IPS-15b (cell line): ENCODE results near the gene GGT6.
"Not testable (repeated sequence)": the region's sequence is repeated elsewhere in the genome, so short reads cannot be mapped to it uniquely, and the experiment has no call there.

ENCODE experiments used
- H3K27me3 ChIP-seq: one replicate; pipeline ENCODE4 v1.6.1; 2013; ENCODE audit warnings: low read length; ENCODE audit not compliant: control insufficient read depth, insufficient read depth
- H3K36me3 ChIP-seq: one replicate; pipeline ENCODE4 v1.6.1; 2013; ENCODE audit warnings: low read length; ENCODE audit not compliant: control insufficient read depth, insufficient read depth
- H3K4me1 ChIP-seq: one replicate; pipeline ENCODE4 v1.6.1; 2013; ENCODE audit warnings: mild to moderate bottlenecking, low read length; ENCODE audit not compliant: control insufficient read depth, insufficient read depth
- H3K4me3 ChIP-seq: one replicate; pipeline ENCODE4 v1.5.1; 2013; ENCODE audit warnings: low read depth, low read length
- H3K9ac ChIP-seq: one replicate; pipeline ENCODE4 v1.6.1; 2013; ENCODE audit warnings: low read depth, mild to moderate bottlenecking, low read length
- H3K9me3 ChIP-seq: one replicate; pipeline ENCODE4 v1.6.1; 2013; ENCODE audit warnings: mild to moderate bottlenecking, low read length; ENCODE audit not compliant: control insufficient read depth, insufficient read depth

Gene GGT6

DNA sequence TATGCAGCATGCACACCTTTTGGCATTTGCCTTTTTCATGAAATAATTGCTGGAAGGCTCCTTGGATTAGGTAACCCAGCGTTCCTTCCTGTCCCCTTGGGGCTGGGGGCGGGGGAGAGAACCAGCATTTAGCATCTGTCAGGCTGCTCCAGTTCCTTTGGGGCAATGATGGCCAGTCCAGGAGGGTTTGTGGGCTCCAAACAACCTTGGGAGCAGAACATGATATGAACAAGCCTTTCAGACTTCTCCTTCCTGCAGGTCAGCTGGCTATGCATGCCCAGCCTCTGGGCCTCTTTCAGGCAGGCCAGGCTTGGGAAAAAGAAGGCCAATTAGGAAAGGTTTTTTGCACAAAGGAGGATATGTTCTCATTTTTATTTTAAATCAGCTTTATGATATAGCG, 22.8 kb upstream of the GGT6 start:
- H3K4me3 ChIP-seq: no peak overlapping the region
- no peak overlapping the region for H3K9ac ChIP-seq
- H3K27me3 ChIP-seq: peaks cover 27% of the 10 kb centered on the region
- H3K36me3 ChIP-seq: no peaks in the 10 kb centered on the region
- H3K9me3 ChIP-seq: no peaks in the 10 kb centered on the region
- peaks cover 4% of the 10 kb centered on the region for H3K4me1 ChIP-seq

DNA sequence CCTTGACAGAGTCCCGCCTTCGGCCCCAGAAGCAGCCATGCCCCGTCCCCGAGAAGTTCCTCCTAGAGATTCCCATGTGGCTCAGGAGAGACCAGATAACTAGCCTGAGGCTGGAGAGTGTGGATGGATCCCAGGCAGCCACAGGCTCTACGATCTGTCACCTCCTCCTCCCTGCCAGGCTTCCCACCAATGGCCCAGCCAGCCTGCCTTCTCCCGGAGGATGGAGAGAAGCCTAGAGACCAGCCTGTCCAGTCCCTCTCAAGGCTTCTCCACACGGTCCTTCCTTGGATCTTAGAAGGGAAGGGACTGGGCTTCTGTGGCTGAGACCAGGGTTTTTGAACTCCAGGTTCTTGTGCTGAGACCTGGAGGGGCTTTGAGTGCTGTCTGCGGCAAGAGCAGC, 22.3 kb upstream of the GGT6 start:
- H3K27me3 ChIP-seq: peaks cover 27% of the 10 kb centered on the region

DNA sequence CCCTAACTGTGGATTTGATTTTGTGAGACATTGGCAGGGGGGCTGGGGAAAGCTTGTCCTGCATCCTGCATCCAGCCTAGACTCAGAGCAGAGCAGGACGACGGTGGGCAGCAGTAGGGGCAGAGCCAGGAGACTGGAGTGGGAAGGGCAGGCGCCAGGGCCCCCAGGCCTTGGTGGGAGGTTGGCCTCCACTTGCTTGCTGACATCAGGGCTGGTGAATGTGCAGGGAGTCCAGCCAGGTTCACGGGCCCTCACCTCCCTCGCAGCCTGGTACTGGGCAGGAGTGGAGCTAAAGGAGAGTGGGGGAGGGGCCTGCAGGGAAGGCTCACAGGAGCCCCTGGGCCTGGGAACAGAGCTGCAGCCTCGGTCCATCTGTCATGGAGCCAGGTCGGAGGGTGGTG, 21.7 kb upstream of the GGT6 start:
- Histone ChIP-seq H3K4me3 (no peak overlapping the region), H3K36me3 (no peaks in the 10 kb centered on the region), H3K4me1 (peaks cover 7% of the 10 kb centered on the region), H3K9ac (no peak overlapping the region), H3K27me3 (peaks cover 27% of the 10 kb centered on the region), H3K9me3 (no peaks in the 10 kb centered on the region)

More for the DNA sequence above, 22.3 kb upstream of the GGT6 start:
- H3K9me3 ChIP-seq: no peaks in the 10 kb centered on the region
- H3K4me3 ChIP-seq: no peak overlapping the region
- no peaks in the 10 kb centered on the region for H3K36me3 ChIP-seq
- no peak overlapping the region for H3K9ac ChIP-seq
- H3K4me1 ChIP-seq: peaks cover 4% of the 10 kb centered on the region

DNA sequence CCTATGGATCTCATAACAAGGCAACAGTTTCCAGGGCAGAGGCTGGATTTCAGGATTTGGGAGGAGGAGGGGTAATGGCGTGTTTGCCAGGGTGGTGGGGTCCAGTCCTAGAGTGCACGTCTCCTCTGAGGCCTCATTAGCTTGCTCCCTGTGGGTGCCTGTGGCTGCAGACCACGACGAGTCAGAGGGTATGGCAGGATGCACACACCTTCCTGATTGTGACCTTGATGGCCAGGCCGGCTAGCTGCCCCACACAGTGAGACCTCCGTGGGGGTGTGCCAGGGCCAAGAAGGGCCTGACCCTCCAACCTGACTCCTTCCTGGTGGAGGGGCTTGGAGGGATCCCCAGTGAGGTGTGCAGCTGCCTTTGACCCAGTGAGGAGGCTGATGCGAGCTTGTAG, 19.9 kb upstream of the GGT6 start:
- peaks cover 19% of the 10 kb centered on the region for H3K27me3 ChIP-seq
- no peaks in the 10 kb centered on the region for H3K9me3 ChIP-seq
- no peaks in the 10 kb centered on the region for H3K36me3 ChIP-seq
- peaks cover 16% of the 10 kb centered on the region for H3K4me1 ChIP-seq
- H3K9ac ChIP-seq: no peak overlapping the region
- no peak overlapping the region for H3K4me3 ChIP-seq

DNA sequence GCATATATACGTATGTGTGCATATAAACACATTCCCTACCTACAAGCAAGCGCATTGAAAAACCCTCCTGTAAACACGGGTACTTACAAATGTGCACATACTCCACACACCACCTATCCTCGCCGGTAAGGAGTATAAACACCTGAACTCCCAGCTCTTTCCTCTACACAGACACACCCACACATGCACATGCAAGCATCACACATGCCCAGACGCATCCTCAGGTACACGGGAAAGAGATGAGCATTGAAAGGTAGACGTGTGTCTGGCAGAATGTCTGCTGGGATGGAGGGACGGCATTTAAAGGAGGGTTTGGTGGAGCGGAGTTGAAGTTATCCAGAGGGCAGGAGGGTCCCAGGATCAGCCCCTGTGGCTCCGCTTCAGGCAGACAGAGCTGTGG, 19.3 kb upstream of the GGT6 start:
- peaks cover 17% of the 10 kb centered on the region for H3K27me3 ChIP-seq

DNA sequence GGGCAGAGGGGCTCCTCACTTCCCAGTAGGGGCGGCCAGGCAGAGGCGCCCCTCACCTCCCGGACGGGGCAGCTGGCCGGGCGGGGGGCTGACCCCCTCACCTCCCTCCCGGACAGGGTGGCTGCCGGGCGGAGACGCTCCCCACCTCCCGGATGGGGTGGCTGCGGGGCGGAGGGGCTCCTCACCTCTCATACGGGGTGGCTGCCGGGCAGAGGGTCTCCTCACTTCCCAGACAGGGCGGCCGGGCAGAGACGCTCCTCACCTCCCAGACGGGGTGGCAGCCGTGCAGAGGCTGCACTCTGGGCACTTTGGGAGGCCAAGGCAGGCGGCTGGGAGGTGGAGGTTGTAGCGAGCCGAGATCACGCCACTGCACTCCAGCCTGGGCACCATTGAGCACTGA, 18.0 kb upstream of the GGT6 start:
- H3K4me1 ChIP-seq: peaks cover 16% of the 10 kb centered on the region
- not testable (repeated sequence) for H3K9ac ChIP-seq

More for the DNA sequence above, 19.3 kb upstream of the GGT6 start:
- no peak overlapping the region for H3K4me3 ChIP-seq
- no peaks in the 10 kb centered on the region for H3K9me3 ChIP-seq
- peaks cover 16% of the 10 kb centered on the region for H3K4me1 ChIP-seq
- H3K9ac ChIP-seq: no peak overlapping the region
- H3K36me3 ChIP-seq: no peaks in the 10 kb centered on the region

DNA sequence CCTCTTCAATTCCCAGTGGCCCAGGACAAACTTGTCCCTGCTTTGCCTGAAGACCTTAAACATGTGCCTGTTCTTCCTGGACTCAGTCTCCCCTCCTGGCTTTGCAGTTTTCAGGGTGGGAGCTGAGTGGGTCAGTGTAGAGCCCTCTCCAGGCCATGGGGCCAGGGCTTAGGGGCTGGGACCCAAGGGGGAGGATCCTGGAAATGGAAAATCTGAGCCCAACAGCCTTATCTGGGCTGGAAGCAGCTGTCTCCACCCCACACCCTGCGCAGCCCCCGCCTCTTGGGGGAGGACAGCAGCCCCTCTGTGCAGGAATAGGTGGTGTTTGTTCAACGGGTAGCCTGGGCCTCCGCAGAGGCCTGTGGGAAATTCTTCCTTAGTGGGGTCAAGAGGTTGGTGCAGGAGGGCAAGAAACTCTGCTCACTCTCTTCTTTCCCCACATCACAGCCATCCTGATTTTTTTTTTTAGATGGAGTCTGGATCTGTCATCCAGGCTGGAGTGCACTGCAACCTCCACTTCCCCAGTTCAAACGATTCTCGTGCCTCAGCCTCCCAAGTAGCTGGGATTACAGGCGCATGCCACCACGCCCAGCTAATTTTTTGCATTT, 17.1 kb upstream of the GGT6 start:
- H3K27me3 ChIP-seq: peaks cover 2% of the 10 kb centered on the region
- H3K9ac ChIP-seq: peak overlapping the region; percentile 24
- peaks cover 14% of the 10 kb centered on the region for H3K4me1 ChIP-seq
- H3K36me3 ChIP-seq: no peaks in the 10 kb centered on the region
- H3K4me3 ChIP-seq: no peak overlapping the region
- H3K9me3 ChIP-seq: no peaks in the 10 kb centered on the region

More for the DNA sequence above, 18.0 kb upstream of the GGT6 start:
- H3K9me3 ChIP-seq, H3K36me3 ChIP-seq, H3K4me3 ChIP-seq: not testable (repeated sequence)
- H3K27me3 ChIP-seq: peaks cover 10% of the 10 kb centered on the region

DNA sequence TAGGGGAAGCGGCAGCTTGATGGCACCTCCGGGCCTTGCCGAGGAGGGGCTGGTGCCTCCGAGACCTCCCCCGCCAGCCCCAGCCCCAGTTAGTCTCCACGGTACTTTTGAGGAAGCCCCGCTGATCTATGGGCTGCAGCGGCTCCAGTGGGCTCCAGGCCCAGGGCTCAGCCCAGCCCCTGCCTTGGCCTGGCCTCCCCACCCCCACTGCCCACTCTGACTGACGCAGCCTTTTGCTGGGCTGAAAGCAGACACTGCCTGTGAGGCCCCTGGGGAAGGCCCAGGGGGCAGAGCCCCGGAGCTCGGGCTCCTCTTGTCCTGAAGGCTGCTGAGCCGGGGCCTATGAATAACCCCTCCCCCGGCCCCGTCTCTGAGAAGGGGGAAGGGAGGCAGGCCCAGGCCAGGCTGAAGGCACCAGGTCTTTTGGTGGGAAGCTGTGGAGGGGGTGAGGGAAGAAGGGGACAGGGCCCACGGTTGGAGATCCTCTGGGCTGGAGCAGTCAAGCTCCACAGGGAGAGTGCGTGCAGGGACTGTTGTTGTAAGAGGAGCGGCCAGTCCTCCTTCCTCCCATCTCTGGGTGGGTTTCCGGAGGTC, 16.4 kb upstream of the GGT6 start:
- H3K4me3 ChIP-seq: no peak overlapping the region
- H3K9me3 ChIP-seq: no peaks in the 10 kb centered on the region
- H3K4me1 ChIP-seq: peaks cover 12% of the 10 kb centered on the region
- peak overlapping the region; percentile 24 for H3K9ac ChIP-seq
- no peaks in the 10 kb centered on the region for H3K27me3 ChIP-seq
- H3K36me3 ChIP-seq: no peaks in the 10 kb centered on the region

DNA sequence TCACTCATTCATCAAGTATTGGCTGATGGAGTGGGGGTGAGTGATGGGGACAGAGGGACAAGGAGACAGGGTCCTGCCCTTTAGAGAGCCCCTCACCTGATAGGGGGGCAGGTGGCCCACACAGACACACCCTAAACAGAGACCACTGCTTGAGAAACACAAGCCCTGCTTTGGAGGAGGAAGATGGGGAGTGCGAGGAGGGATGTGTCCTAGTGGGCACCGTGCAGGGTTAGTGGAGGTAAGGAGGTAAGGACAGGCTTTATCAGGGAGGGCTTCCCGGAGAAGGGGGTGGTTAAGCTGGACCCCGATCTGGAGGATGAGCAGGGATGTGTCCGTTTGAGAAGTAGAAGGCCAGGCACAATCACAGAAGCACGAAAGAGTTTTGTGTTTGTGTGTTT, 15.8 kb upstream of the GGT6 start:
- Histone ChIP-seq H3K9me3 (no peaks in the 10 kb centered on the region), H3K4me3 (no peak overlapping the region), H3K9ac (no peak overlapping the region), H3K4me1 (peaks cover 12% of the 10 kb centered on the region), H3K36me3 (no peaks in the 10 kb centered on the region), H3K27me3 (no peaks in the 10 kb centered on the region)

DNA sequence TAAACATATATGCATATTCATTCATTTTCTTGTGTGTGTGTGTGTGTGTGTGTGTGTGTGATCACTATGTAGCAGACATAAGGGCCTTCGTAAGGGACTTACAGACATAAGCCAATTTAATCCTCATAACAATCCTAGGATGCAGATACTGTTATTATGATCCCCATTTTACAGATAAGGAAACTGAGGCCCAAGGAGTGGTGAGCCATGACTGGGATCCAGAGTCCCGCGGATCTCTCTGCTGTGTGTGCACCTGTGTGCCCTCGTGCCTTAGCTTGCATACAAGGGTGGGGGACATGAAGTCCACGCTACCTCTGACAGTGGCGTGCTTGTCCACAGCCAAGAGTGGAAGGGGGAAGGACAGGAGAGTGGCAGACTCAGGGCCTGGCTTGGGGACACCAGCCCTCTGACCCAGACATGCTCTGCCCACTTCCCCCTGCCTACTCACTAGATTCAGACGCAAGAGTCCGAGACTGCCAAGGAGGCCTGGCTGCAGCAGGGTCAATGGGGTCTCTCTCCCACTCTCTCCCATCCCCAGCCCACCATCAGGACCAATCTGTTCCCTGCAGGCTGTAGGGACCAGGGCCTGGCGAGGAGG, 14.2 kb upstream of the GGT6 start:
- Histone ChIP-seq H3K9me3 (no peaks in the 10 kb centered on the region), H3K36me3 (no peaks in the 10 kb centered on the region), H3K4me1 (peaks cover 12% of the 10 kb centered on the region), H3K4me3 (no peak overlapping the region), H3K27me3 (no peaks in the 10 kb centered on the region), H3K9ac (no peak overlapping the region)

DNA sequence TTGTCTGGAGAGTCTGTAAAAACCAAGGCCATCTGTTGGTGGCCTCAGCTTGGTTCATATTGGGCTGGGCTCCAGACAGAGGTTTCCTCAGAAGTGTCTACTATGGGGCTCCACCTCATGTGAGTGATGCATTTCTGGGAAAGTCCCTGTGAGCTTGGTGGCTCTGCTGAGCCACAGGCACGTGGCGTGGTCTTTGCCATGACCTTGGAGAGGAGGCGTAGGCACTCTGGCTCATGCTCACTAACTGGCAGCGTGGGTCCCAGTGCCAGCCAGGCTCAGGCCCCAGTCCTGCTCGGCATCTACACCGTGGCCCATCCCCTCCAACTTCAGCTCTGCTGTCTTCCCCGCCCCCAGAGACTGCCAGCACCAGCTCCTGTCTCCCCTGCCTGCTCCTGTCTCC, 13.3 kb upstream of the GGT6 start:
- no peaks in the 10 kb centered on the region for H3K9me3 ChIP-seq
- peaks cover 12% of the 10 kb centered on the region for H3K4me1 ChIP-seq
- H3K9ac ChIP-seq: no peak overlapping the region
- H3K4me3 ChIP-seq: no peak overlapping the region
- H3K27me3 ChIP-seq: no peaks in the 10 kb centered on the region
- no peaks in the 10 kb centered on the region for H3K36me3 ChIP-seq

DNA sequence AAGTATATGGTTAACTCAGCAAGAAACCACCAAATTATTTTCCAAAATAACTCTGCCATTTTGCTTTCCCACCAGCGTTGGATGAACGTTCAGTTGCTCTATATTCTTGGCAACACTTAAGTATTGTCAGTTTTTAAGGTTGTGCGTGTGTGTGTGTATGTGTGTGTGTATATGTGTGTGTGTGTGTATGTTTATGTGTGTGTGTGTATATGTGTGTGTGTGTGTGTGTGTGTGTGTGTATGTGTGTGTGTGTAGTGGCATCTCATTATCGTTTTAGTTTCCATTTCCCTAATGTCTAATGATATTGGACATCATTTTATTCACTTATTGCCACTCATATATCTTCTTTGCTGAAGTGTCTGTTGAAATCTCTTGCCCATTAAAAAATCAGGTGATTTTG, 12.7 kb upstream of the GGT6 start:
- Histone ChIP-seq H3K36me3 (no peaks in the 10 kb centered on the region), H3K4me1 (peaks cover 12% of the 10 kb centered on the region), H3K9me3 (no peaks in the 10 kb centered on the region), H3K4me3 (no peak overlapping the region), H3K27me3 (no peaks in the 10 kb centered on the region), H3K9ac (no peak overlapping the region)
